ENCODE data around the gene PFN1. TPM values are rescaled to one million over a fixed set of nuclear protein-coding genes. Genes with fewer than 3 reads are reported as not detected.
A peak's percentile ranks its signal among the peaks of the same experiment; 100 is the strongest.

Gene PFN1
- total RNA-seq, 1 donor from 2014 or later, result 182 TPM

DNA sequence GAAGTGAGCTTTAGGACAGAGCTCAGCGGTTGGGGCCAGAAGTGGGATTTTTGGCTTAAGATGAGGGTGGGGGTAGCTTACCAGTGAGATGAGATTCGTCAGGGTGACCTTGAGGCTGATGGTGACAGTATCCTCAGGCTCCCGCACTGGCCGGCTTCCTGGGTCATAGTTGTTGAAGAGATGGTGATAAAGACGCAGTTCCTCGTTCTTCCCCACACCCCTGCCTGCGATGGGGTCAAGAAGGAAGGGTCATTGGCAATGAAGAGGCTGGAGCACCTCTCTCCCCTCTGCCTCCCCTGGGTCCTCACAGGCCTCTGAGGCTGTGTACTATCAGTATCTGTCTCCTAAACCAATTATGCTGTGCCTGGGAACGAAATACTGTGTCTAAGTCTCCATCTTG, 45.8 kb downstream of the PFN1 start:
- TF ChIP-seq, protein P1, sequence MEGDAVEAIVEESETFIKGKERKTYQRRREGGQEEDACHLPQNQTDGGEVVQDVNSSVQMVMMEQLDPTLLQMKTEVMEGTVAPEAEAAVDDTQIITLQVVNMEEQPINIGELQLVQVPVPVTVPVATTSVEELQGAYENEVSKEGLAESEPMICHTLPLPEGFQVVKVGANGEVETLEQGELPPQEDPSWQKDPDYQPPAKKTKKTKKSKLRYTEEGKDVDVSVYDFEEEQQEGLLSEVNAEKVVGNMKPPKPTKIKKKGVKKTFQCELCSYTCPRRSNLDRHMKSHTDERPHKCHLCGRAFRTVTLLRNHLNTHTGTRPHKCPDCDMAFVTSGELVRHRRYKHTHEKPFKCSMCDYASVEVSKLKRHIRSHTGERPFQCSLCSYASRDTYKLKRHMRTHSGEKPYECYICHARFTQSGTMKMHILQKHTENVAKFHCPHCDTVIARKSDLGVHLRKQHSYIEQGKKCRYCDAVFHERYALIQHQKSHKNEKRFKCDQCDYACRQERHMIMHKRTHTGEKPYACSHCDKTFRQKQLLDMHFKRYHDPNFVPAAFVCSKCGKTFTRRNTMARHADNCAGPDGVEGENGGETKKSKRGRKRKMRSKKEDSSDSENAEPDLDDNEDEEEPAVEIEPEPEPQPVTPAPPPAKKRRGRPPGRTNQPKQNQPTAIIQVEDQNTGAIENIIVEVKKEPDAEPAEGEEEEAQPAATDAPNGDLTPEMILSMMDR (IDR thresholded peaks at IDR 0.05; ENCODE audit: borderline replicate concordance), result no peak
- no peak for DNase-seq
- Histone ChIP-seq H3K9me3 (replicated peaks) (no peaks in the 10 kb centered on the region), H3K27me3 (ENCODE audit: low read depth) (peaks cover 39% of the 10 kb centered on the region), H3K27ac (replicated peaks) (peak overlapping the region; percentile 68), H3K4me3 (no peak overlapping the region), H3K4me1 (peaks cover 44% of the 10 kb centered on the region), H3K36me3 (no peaks in the 10 kb centered on the region)
- intact Hi-C loops (cut with micrococcal nuclease), result no loop called here

- Histone ChIP-seq H3K4me3 (peak overlapping the region; percentile 67), H3K4me1 (peaks cover 44% of the 10 kb centered on the region), H3K27me3 (ENCODE audit: low read depth) (peaks cover 39% of the 10 kb centered on the region), H3K36me3 (peaks cover 2% of the 10 kb centered on the region), H3K27ac (replicated peaks) (peak overlapping the region; percentile 68), H3K9me3 (replicated peaks) (no peaks in the 10 kb centered on the region)
- TF ChIP-seq, protein P1 (IDR thresholded peaks at IDR 0.05; ENCODE audit: borderline replicate concordance), result no peak
- intact Hi-C loops (cut with micrococcal nuclease), result no loop called here
- DNase-seq, result peak; percentile 61
These were observed 46.5 kb downstream of the PFN1 start for GRCh38 chr17:4901648-4902344.

GRCh38 chr17:4901108-4901647, 47.2 kb downstream of the PFN1 start:
- intact Hi-C loops (cut with micrococcal nuclease), result no loop called here
- peak overlapping the region; percentile 67 for H3K4me3 ChIP-seq
- peaks cover 8% of the 10 kb centered on the region for H3K36me3 ChIP-seq
- TF ChIP-seq, protein P1 (IDR thresholded peaks at IDR 0.05; ENCODE audit: borderline replicate concordance), result no peak
- H3K9me3 ChIP-seq (replicated peaks), result no peaks in the 10 kb centered on the region
- DNase-seq, result no peak
- peaks cover 39% of the 10 kb centered on the region for H3K27me3 ChIP-seq (ENCODE audit: low read depth)
- H3K27ac ChIP-seq (replicated peaks), result peak overlapping the region; percentile 68
- H3K4me1 ChIP-seq, result peaks cover 44% of the 10 kb centered on the region

- Histone ChIP-seq H3K4me3 (peak overlapping the region; percentile 67), H3K27ac (replicated peaks) (no peak overlapping the region), H3K36me3 (peaks cover 15% of the 10 kb centered on the region), H3K4me1 (peaks cover 44% of the 10 kb centered on the region), H3K27me3 (ENCODE audit: low read depth) (peaks cover 39% of the 10 kb centered on the region), H3K9me3 (replicated peaks) (no peaks in the 10 kb centered on the region)
- intact Hi-C loops (cut with micrococcal nuclease), result no loop called here
- no peak for DNase-seq
- TF ChIP-seq, protein P1 (IDR thresholded peaks at IDR 0.05; ENCODE audit: borderline replicate concordance), result no peak
These were observed 47.9 kb downstream of the PFN1 start for GRCh38 chr17:4900231-4901107.

- TF ChIP-seq, protein P1 (IDR thresholded peaks at IDR 0.05; ENCODE audit: borderline replicate concordance), result no peak
- Histone ChIP-seq H3K27me3 (ENCODE audit: low read depth) (peaks cover 39% of the 10 kb centered on the region), H3K4me1 (peaks cover 44% of the 10 kb centered on the region), H3K9me3 (replicated peaks) (no peaks in the 10 kb centered on the region), H3K27ac (replicated peaks) (peak within 1 kb of the TSS; percentile 27), H3K4me3 (peak within 1 kb of the TSS; percentile 67), H3K36me3 (peaks cover 24% of the 10 kb centered on the region)
- peak; percentile 82 for DNase-seq
- intact Hi-C loops (cut with micrococcal nuclease), result no loop called here
These were observed 48.7 kb downstream of the PFN1 start, which contains the start of gene C17orf107 for GRCh38 chr17:4899341-4900230. Gene C17orf107 (plus strand): TSS chr17:4899536. CDS start chr17:4899763, 227 bp downstream.
